Measurements from ENCODE around the gene USP49.

Gene USP49

DNA sequence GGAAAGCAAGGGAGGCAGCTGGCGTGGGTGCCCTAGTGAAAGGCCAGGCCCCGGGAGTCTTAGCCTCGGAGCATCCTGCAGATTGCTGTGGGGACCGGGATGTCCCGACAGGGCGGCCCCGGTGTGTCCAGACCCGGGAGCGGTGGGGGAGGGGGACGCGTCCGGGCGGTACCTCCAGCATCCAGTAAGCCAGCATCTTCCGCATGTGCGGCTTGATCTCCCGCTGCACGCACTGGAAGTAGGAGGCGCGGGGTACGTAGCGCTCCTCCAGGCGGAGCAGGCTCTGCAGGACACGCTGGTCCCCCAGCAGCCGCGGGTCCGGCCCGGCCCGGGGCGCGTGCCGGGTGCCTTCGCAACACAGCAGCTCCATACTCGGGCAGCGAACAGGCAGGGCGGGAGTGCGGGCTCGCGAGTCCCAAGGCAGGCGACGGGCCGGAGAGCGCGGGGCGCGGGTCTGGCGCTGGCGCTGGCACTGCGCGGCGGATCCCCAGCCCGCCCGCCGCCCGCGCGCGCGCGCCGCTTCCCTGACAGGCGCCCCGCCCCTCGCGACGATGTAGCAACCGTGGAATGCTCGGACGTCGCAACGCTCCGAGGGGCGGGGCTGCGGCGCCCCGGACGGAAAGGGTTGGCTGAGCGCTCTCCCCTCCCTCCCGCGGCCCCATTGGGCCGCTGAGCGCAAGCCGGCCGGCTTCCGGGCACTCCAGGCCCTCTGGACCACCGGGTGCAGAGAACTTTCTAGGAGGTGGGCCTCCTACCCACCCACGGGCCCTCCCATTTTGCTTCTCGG, 46.3 kb upstream of the USP49 start, which contains the start of gene CCND3:
Gene CCND3, minus strand, starts transcription at position 529 of the 787 bp plus-strand sequence. Its CDS starts 159 bp downstream, at position 370.
- H3K4me1 ChIP-seq (ENCODE audit: low read length), result peaks cover 13% of the 10 kb centered on the region
- H3K9ac ChIP-seq (ENCODE audit: low read length), result peak within 1 kb of the TSS; percentile 79
- peaks cover 4% of the 10 kb centered on the region for H3K36me3 ChIP-seq (replicated peaks; ENCODE audit: low read depth, low read length)
- peaks cover 13% of the 10 kb centered on the region; the same call in 1 of the 2 replicates for H3K79me2 ChIP-seq (ENCODE audit: low read length)
- peak within 1 kb of the TSS; percentile 7; the same call in 1 of the 2 replicates for H3K27ac ChIP-seq (ENCODE audit: low read length)
- peak within 1 kb of the TSS; percentile 97 for H2AFZ ChIP-seq (ENCODE audit: low read depth, low read length)
- peak within 1 kb of the TSS; percentile 88 for H3K4me2 ChIP-seq (ENCODE audit: low read length)
- peaks cover 5% of the 10 kb centered on the region; the same call in 1 of the 2 replicates for H4K20me1 ChIP-seq (ENCODE audit: insufficient read depth, low read length)
- no peak for TF ChIP-seq EZH2phosphoT487 (IDR thresholded peaks at IDR 0.05; ENCODE audit: low read depth)
- TF ChIP-seq, protein P1, sequence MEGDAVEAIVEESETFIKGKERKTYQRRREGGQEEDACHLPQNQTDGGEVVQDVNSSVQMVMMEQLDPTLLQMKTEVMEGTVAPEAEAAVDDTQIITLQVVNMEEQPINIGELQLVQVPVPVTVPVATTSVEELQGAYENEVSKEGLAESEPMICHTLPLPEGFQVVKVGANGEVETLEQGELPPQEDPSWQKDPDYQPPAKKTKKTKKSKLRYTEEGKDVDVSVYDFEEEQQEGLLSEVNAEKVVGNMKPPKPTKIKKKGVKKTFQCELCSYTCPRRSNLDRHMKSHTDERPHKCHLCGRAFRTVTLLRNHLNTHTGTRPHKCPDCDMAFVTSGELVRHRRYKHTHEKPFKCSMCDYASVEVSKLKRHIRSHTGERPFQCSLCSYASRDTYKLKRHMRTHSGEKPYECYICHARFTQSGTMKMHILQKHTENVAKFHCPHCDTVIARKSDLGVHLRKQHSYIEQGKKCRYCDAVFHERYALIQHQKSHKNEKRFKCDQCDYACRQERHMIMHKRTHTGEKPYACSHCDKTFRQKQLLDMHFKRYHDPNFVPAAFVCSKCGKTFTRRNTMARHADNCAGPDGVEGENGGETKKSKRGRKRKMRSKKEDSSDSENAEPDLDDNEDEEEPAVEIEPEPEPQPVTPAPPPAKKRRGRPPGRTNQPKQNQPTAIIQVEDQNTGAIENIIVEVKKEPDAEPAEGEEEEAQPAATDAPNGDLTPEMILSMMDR (IDR thresholded peaks at IDR 0.05; ENCODE audit: low read depth, low read length), result no peak
- H3K27me3 ChIP-seq (ENCODE audit: low read depth, low read length), result no peaks in the 10 kb centered on the region
- H3K4me3 ChIP-seq (ENCODE audit: low read length), result peak within 1 kb of the TSS; percentile 90
- H3K9me3 ChIP-seq (ENCODE audit: insufficient read depth, low read length), result no peaks in the 10 kb centered on the region

DNA sequence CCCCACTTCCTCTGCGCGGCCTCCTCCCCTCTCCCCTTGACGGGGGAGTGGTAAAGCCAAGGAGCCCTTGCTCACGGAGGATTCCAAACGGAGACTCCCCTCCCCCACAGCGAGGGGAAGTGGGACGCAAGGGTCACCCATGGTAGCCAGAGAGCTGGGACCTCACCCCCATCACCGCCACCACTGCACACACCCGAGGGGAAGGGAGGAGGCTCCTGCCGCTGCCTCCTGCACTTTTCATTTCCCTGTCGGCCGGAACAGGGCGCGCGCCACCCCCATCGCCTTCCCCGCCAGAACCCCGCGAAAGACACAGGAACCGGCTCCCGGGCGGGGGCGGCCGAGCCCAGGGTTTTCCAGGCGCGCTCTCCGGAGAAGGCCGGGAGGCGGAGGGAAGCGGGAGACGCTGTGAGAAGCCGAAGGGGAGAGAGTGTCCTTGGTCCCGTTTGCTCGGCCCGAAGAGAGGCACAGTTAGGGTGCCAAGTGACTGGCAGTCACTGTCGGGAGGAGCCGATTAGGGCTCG, 45.6 kb upstream of the USP49 start:
- TF ChIP-seq EZH2phosphoT487 (IDR thresholded peaks at IDR 0.05; ENCODE audit: low read depth), result no peak
- TF ChIP-seq, protein P1 (IDR thresholded peaks at IDR 0.05; ENCODE audit: low read depth, low read length), result peak; percentile 14; the same call in 1 of the 2 replicates
- peak overlapping the region; percentile 79 for H3K9ac ChIP-seq (ENCODE audit: low read length)
- H3K4me3 ChIP-seq (ENCODE audit: low read length), result peak overlapping the region; percentile 90
- H4K20me1 ChIP-seq (ENCODE audit: insufficient read depth, low read length), result peaks cover 6% of the 10 kb centered on the region
- H3K4me2 ChIP-seq (ENCODE audit: low read length), result peak overlapping the region; percentile 85
- H3K36me3 ChIP-seq (replicated peaks; ENCODE audit: low read depth, low read length), result peaks cover 5% of the 10 kb centered on the region
- peaks cover 17% of the 10 kb centered on the region for H3K4me1 ChIP-seq (ENCODE audit: low read length)
- H3K9me3 ChIP-seq (ENCODE audit: insufficient read depth, low read length), result no peaks in the 10 kb centered on the region
- no peak overlapping the region for H3K27ac ChIP-seq (ENCODE audit: low read length)
- no peaks in the 10 kb centered on the region for H3K27me3 ChIP-seq (ENCODE audit: low read depth, low read length)
- peak overlapping the region; percentile 44; the same call in 1 of the 2 replicates for H2AFZ ChIP-seq (ENCODE audit: low read depth, low read length)
- peaks cover 13% of the 10 kb centered on the region; the same call in 1 of the 2 replicates for H3K79me2 ChIP-seq (ENCODE audit: low read length)

DNA sequence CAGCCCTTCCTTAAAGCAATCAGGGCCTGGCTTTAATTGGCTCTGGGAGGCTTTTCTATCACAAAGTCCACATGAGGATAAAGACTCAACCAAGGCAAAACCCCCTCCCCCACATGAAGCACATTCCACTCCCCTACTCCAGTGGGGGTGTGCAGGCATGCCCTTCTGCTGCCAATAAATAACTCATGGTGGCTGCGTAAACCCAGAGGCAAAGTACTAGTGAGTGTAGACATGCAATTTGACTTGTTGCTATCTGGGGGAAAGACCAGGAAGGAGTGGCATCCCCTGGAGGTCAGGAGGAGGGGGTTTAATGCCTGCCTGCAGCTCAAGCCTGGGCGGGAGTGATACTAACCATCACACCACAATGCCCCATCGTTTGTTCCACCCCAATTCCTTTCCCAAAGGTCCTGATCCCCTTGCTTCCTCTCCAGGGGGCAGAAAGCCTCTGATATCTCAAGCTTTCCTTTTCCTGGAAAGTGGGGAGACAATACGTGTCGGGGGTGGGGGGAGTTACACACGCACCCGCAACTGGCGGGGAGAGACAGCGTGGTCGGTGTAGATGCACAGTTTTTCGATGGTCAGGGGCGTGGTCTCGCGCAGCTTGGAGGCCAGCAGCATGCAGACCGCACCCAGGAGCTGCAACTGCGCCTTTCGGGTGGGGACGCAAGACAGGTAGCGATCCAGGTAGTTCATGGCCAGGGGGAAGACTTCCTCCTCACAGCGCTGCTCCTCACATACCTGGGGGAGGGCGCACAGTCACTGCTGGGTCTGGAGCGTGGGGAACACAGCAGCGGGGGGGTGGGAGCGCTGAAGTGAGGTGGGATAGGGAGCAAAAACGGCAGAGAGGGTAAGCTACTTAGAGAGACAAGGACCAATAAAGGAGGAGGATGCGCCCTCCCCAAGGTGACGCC, 44.9 kb upstream of the USP49 start:
- peak overlapping the region; percentile 44; the same call in 1 of the 2 replicates for H2AFZ ChIP-seq (ENCODE audit: low read depth, low read length)
- H3K4me1 ChIP-seq (ENCODE audit: low read length), result peaks cover 19% of the 10 kb centered on the region
- TF ChIP-seq EZH2phosphoT487 (IDR thresholded peaks at IDR 0.05; ENCODE audit: low read depth), result no peak
- TF ChIP-seq, protein P1 (IDR thresholded peaks at IDR 0.05; ENCODE audit: low read depth, low read length), result no peak
- H3K9ac ChIP-seq (ENCODE audit: low read length), result peak overlapping the region; percentile 79; the same call in 1 of the 2 replicates
- peaks cover 6% of the 10 kb centered on the region for H4K20me1 ChIP-seq (ENCODE audit: insufficient read depth, low read length)
- H3K4me2 ChIP-seq (ENCODE audit: low read length), result peak overlapping the region; percentile 85
- peak overlapping the region; percentile 90 for H3K4me3 ChIP-seq (ENCODE audit: low read length)
- H3K79me2 ChIP-seq (ENCODE audit: low read length), result peaks cover 13% of the 10 kb centered on the region; the same call in 1 of the 2 replicates
- H3K36me3 ChIP-seq (replicated peaks; ENCODE audit: low read depth, low read length), result peaks cover 10% of the 10 kb centered on the region
- no peaks in the 10 kb centered on the region for H3K9me3 ChIP-seq (ENCODE audit: insufficient read depth, low read length)
- H3K27me3 ChIP-seq (ENCODE audit: low read depth, low read length), result no peaks in the 10 kb centered on the region
- no peak overlapping the region for H3K27ac ChIP-seq (ENCODE audit: low read length)
